OCI-LY7 (cell line): ENCODE data around the gene SLC30A7. TPM values are rescaled to one million over a fixed set of nuclear protein-coding genes. Genes with fewer than 3 reads are reported as not detected.
"Not testable (repeated sequence)": the region's sequence is repeated elsewhere in the genome, so short reads cannot be mapped to it uniquely, and the experiment has no call there.

ENCODE experiments used
- BruUV-seq: library from RNA; stranded (reverse); fragments of 400-500 nt; replicated peaks from 2 replicates; lab custom pipeline; 2021; lab: Mats Ljungman, UMichigan
- CTCF ChIA-PET: fragments of 300-600 bp; sonication (Branson Sonifier 250); formaldehyde crosslinking; loops from one replicate; lab custom pipeline; 2022; ENCODE audit warnings: antibody characterized with exemption; ENCODE audit not compliant: unreplicated experiment; lab: Charles Lee
- POLR2A ChIA-PET: fragments of 300-600 bp; sonication (Branson Sonifier 250); formaldehyde crosslinking; loops from one replicate; lab custom pipeline; 2022; ENCODE audit warnings: antibody characterized with exemption; lab: Charles Lee
- DNase-seq: peaks from one replicate; pipeline ENCODE4 v3.0.0-alpha.2; 2015; ENCODE audit warnings: low spot score
- H2AFZ ChIP-seq: fragments of 200-600 bp; sonication (generic), shearing (Covaris generic); 2 replicates; pipeline ENCODE4 v1.6.1; 2014; ENCODE audit warnings: mild to moderate bottlenecking, antibody characterized with exemption, low read length, moderate library complexity
- H3K27ac ChIP-seq: fragments of 200-600 bp; sonication (generic); 2 replicates; pipeline ENCODE4 v1.5.1; 2014; ENCODE audit warnings: mixed run types, low read depth, mild to moderate bottlenecking, moderate library complexity, low read length, inconsistent platforms; ENCODE audit not compliant: poor library complexity, severe bottlenecking
- H3K36me3 ChIP-seq: fragments of 200-600 bp; sonication (generic); 2 replicates; pipeline ENCODE4 v1.6.1; 2014; ENCODE audit warnings: mild to moderate bottlenecking, antibody characterized with exemption, low read length, moderate library complexity, mixed read lengths; ENCODE audit not compliant: insufficient read depth
- H3K4me1 ChIP-seq: fragments of 200-600 bp; sonication (generic); 2 replicates; pipeline ENCODE4 v1.5.1; 2014; ENCODE audit warnings: mild to moderate bottlenecking, low read length; ENCODE audit not compliant: insufficient read depth, poor library complexity, severe bottlenecking
- H3K4me2 ChIP-seq: fragments of 200-600 bp; sonication (generic); 2 replicates; pipeline ENCODE4 v1.6.1; 2014; ENCODE audit warnings: mild to moderate bottlenecking, low read length
- H3K4me3 ChIP-seq: fragments of 200-600 bp; sonication (generic); 2 replicates; pipeline ENCODE4 v1.5.1; 2014; ENCODE audit warnings: mild to moderate bottlenecking, low read depth, low read length; ENCODE audit not compliant: poor library complexity, severe bottlenecking
- H3K79me2 ChIP-seq: fragments of 200-600 bp; sonication (generic); 2 replicates; pipeline ENCODE4 v1.6.1; 2016; ENCODE audit warnings: low read depth, mild to moderate bottlenecking, low read length, moderate library complexity, mixed read lengths; ENCODE audit not compliant: insufficient read depth
- H3K9me2 ChIP-seq: fragments of 200-600 bp; sonication (generic); 2 replicates; pipeline ENCODE4 v1.6.1; 2016; ENCODE audit warnings: mild to moderate bottlenecking, low read length, mixed read lengths; ENCODE audit not compliant: insufficient read depth
- H3K9me3 ChIP-seq: fragments of 200-600 bp; sonication (generic); 2 replicates; pipeline ENCODE4 v1.6.1; 2014; ENCODE audit warnings: mild to moderate bottlenecking, mixed run types, low read length, mixed read lengths
- H4K20me1 ChIP-seq: fragments of 200-600 bp; sonication (generic); 2 replicates; pipeline ENCODE4 v1.6.1; 2014; ENCODE audit warnings: mild to moderate bottlenecking, antibody characterized with exemption, low read length, moderate library complexity, mixed read lengths; ENCODE audit not compliant: insufficient read depth
- CTCF ChIP-seq: fragments of 200-600 bp; sonication (generic); conservative IDR thresholded peaks from 2 replicates; pipeline ENCODE4 v1.5.1; 2014; ENCODE audit warnings: mild to moderate bottlenecking, antibody characterized with exemption, low read length, moderate library complexity, mixed read lengths
- EZH2phosphoT487 ChIP-seq: fragments of 200-600 bp; sonication (generic); IDR thresholded peaks from 2 replicates; pipeline ENCODE4 v1.6.1; 2018; ENCODE audit warnings: low read depth, borderline replicate concordance, mild to moderate bottlenecking, mixed run types, antibody characterized with exemption, low read length, moderate library complexity, mixed read lengths
- intact Hi-C: fragments of 100-400 bp; cut with micrococcal nuclease; formaldehyde crosslinking; loops from one replicate; pipeline ENCODE4 v1.10.0; 2022; ENCODE audit not compliant: unreplicated experiment
- total RNA-seq, 2 experiments: library from RNA; depleted of rRNA in 1 of 2; stranded (reverse); fragments of >200 nt in 1 of 2; shearing (Covaris generic) in 1 of 2; gene quantifications; 2 replicates each; pipeline ENCODE4 v1.2.3, GENCODE V29; 2014 to 2022

Gene SLC30A7
- total RNA-seq, 2 experiments from 2014 or later, result 8.6 to 15.3 TPM

- no peaks in the 10 kb centered on the region for H3K9me2 ChIP-seq
- ChIA-PET CTCF (no interaction called here), POLR2A (no interaction called here)
- no peak for DNase-seq
- H3K79me2 ChIP-seq, result no peaks in the 10 kb centered on the region
- TF ChIP-seq CTCF (peak; percentile 29; the same call in 1 of the 2 replicates), EZH2phosphoT487 (no peak)
- no TSS peak for BruUV-seq
- peaks cover 48% of the 10 kb centered on the region for H3K36me3 ChIP-seq
- no peaks in the 10 kb centered on the region for H3K9me3 ChIP-seq
- intact Hi-C loops, result no loop called here
- H3K4me3 ChIP-seq, result no peak overlapping the region
- no peak overlapping the region for H3K4me2 ChIP-seq
- no peaks in the 10 kb centered on the region for H4K20me1 ChIP-seq
- no peak overlapping the region for H2AFZ ChIP-seq
- no peak overlapping the region for H3K27ac ChIP-seq
- H3K4me1 ChIP-seq, result no peaks in the 10 kb centered on the region
Measured at GRCh38 chr1:100931716-100932115, 35.8 kb downstream of the SLC30A7 start.

- H3K79me2 ChIP-seq, DNase-seq, H2AFZ ChIP-seq, H4K20me1 ChIP-seq, BruUV-seq, H3K4me2 ChIP-seq, H3K4me3 ChIP-seq, CTCF ChIA-PET, H3K9me2 ChIP-seq, intact Hi-C loops, POLR2A ChIA-PET, H3K9me3 ChIP-seq, H3K4me1 ChIP-seq, H3K27ac ChIP-seq: not testable (repeated sequence)
- H3K36me3 ChIP-seq, result peaks cover 62% of the 10 kb centered on the region
Measured at GRCh38 chr1:100933555-100933954, 37.7 kb downstream of the SLC30A7 start.

- H2AFZ ChIP-seq, result no peak overlapping the region
- DNase-seq, result no peak
- POLR2A ChIA-PET, result interaction anchor here (1.5 kb wide), 1 partner anchor 13 kb away, joined by 4 read pairs; no protein-coding TSS in a partner anchor
- no peak overlapping the region for H3K4me2 ChIP-seq
- H3K79me2 ChIP-seq, result no peaks in the 10 kb centered on the region
- no TSS peak for BruUV-seq
- H3K4me3 ChIP-seq, result no peak overlapping the region
- H4K20me1 ChIP-seq, result no peaks in the 10 kb centered on the region
- no peaks in the 10 kb centered on the region for H3K9me2 ChIP-seq
- no peak for TF ChIP-seq EZH2phosphoT487
- no peak for TF ChIP-seq CTCF
- H3K36me3 ChIP-seq, result peaks cover 60% of the 10 kb centered on the region
- H3K9me3 ChIP-seq, result no peaks in the 10 kb centered on the region; the same call in 1 of the 2 replicates
- CTCF ChIA-PET, result no interaction called here
- no peaks in the 10 kb centered on the region for H3K4me1 ChIP-seq
- no peak overlapping the region for H3K27ac ChIP-seq
- intact Hi-C loops, result no loop called here
Measured at GRCh38 chr1:100936194-100936967, 40.5 kb downstream of the SLC30A7 start.
